GM23338 (cell line): ENCODE measurements around the gene TADA2A. TPM values are rescaled to one million over a fixed set of nuclear protein-coding genes. Genes with fewer than 3 reads are reported as not detected.

Experiments
- ATAC-seq: fragments of 200-7000 bp; cut with Tn5 transposase; 3 replicates; pipeline ENCODE4 v1.9.1; 2020
- DNase-seq: peaks from one replicate; pipeline ENCODE4 v3.0.0-alpha.2; 2015; ENCODE audit warnings: low spot score
- H2AFZ ChIP-seq: fragments of 200-600 bp; sonication (generic); 2 replicates; pipeline ENCODE4 v1.8.0; 2016; ENCODE audit warnings: antibody characterized with exemption, mild to moderate bottlenecking, moderate library complexity
- H3F3A ChIP-seq: fragments of 200-600 bp; sonication (generic); replicated peaks from 2 replicates; pipeline ENCODE4 v1.8.0; 2017; ENCODE audit warnings: antibody characterized with exemption, mixed run types, low read depth
- H3K27ac ChIP-seq: fragments of 200-600 bp; sonication (generic); 2 replicates; pipeline ENCODE4 v1.6.1; 2016; ENCODE audit warnings: low read depth
- H3K27me3 ChIP-seq: fragments of 200-600 bp; sonication (generic); 2 replicates; pipeline ENCODE4 v1.8.0; 2016; ENCODE audit warnings: mild to moderate bottlenecking, mixed run types, moderate library complexity; ENCODE audit not compliant: insufficient read depth
- H3K36me3 ChIP-seq: fragments of 200-600 bp; sonication (generic); 2 replicates; pipeline ENCODE4 v1.8.0; 2016; ENCODE audit warnings: mild to moderate bottlenecking; ENCODE audit not compliant: insufficient read depth
- H3K4me1 ChIP-seq: fragments of 200-600 bp; sonication (generic); 2 replicates; pipeline ENCODE4 v1.8.0; 2016; ENCODE audit warnings: mild to moderate bottlenecking, moderate library complexity; ENCODE audit not compliant: insufficient read depth
- H3K4me2 ChIP-seq: fragments of 200-600 bp; sonication (generic); 2 replicates; pipeline ENCODE4 v1.7.1; 2017; ENCODE audit warnings: mixed run types
- H3K4me3 ChIP-seq: fragments of 200-600 bp; sonication (generic); 2 replicates; pipeline ENCODE4 v1.6.1; 2016; ENCODE audit warnings: mixed run types
- H3K79me2 ChIP-seq: fragments of 200-600 bp; sonication (generic); replicated peaks from 2 replicates; pipeline ENCODE4 v1.8.0; 2017; ENCODE audit warnings: mild to moderate bottlenecking; ENCODE audit not compliant: insufficient read depth
- H3K9me2 ChIP-seq: fragments of 200-600 bp; sonication (generic); 2 replicates; pipeline ENCODE4 v1.8.0; 2017; ENCODE audit not compliant: insufficient read depth
- H4K20me1 ChIP-seq: fragments of 200-600 bp; sonication (generic); replicated peaks from 2 replicates; pipeline ENCODE4 v1.8.0; 2017; ENCODE audit warnings: mild to moderate bottlenecking; ENCODE audit not compliant: insufficient read depth
- H3K27ac Mint-ChIP-seq: 2 replicates; pipeline ENCODE4 v1.8.0; 2020; ENCODE audit warnings: inconsistent platforms, mild to moderate bottlenecking, moderate library complexity, mixed read lengths
- H3K27me3 Mint-ChIP-seq: 3 replicates; pipeline ENCODE4 v1.8.0; 2022; ENCODE audit warnings: low read depth, mild to moderate bottlenecking, moderate library complexity, mixed read lengths, inconsistent platforms; ENCODE audit not compliant: insufficient read depth, poor library complexity
- H3K36me3 Mint-ChIP-seq: 3 replicates; pipeline ENCODE4 v1.8.0; 2021; ENCODE audit warnings: low read depth, mild to moderate bottlenecking, inconsistent platforms, moderate library complexity, mixed read lengths
- H3K4me1 Mint-ChIP-seq: 3 replicates; pipeline ENCODE4 v1.8.0; 2020; ENCODE audit warnings: mild to moderate bottlenecking, inconsistent platforms, mixed read lengths
- H3K4me3 Mint-ChIP-seq: 3 replicates; pipeline ENCODE4 v1.8.0; 2021; ENCODE audit warnings: moderate library complexity, mild to moderate bottlenecking, inconsistent platforms, mixed read lengths
- H3K9me3 Mint-ChIP-seq: 3 replicates; pipeline ENCODE4 v1.8.0; 2020; ENCODE audit warnings: moderate library complexity, mild to moderate bottlenecking, inconsistent platforms, mixed read lengths
- CREB1 ChIP-seq: fragments of 250-450 bp; sonication (Bioruptor Pico); IDR thresholded peaks from 2 replicates; pipeline ENCODE4 v1.5.0; 2020; ENCODE audit warnings: low read depth, mild to moderate bottlenecking, moderate library complexity
- CTCF ChIP-seq, 2 experiments: fragments of 200-600 bp in 1 of 2; sonication (generic) in 1 of 2; conservative IDR thresholded peaks; 2 replicates each; pipeline versions ENCODE4 v1.5.1 to v1.6.1; 2016 to 2017; ENCODE audit warnings: antibody characterized with exemption in 2 of 2, low read depth in 2 of 2, mild to moderate bottlenecking in 2 of 2, moderate library complexity in 1 of 2
- ETS1 ChIP-seq: IDR thresholded peaks from 2 replicates; pipeline ENCODE4 v1.6.1; 2016; ENCODE audit warnings: antibody characterized with exemption
- EZH2 ChIP-seq: fragments of 200-600 bp; sonication (generic); IDR thresholded peaks from one replicate; pipeline ENCODE4 v1.8.0; 2017; ENCODE audit warnings: antibody characterized with exemption, mild to moderate bottlenecking, low read depth; ENCODE audit not compliant: unreplicated experiment
- EZH2phosphoT487 ChIP-seq: fragments of 200-600 bp; sonication (generic); IDR thresholded peaks from one replicate; pipeline ENCODE4 v1.8.1; 2018; ENCODE audit warnings: antibody characterized with exemption; ENCODE audit not compliant: unreplicated experiment
- JUNB ChIP-seq: IDR thresholded peaks from one replicate; pipeline ENCODE4 v1.6.1; 2016; ENCODE audit warnings: antibody characterized with exemption; ENCODE audit not compliant: unreplicated experiment
- NANOG ChIP-seq: IDR thresholded peaks from 2 replicates; pipeline ENCODE4 v1.6.1; 2016; ENCODE audit warnings: antibody characterized with exemption, borderline replicate concordance
- POLR2AphosphoS5 ChIP-seq: IDR thresholded peaks from 2 replicates; pipeline ENCODE4 v1.6.1; 2016; ENCODE audit warnings: antibody characterized with exemption, low read depth
- REST ChIP-seq: IDR thresholded peaks from one replicate; pipeline ENCODE4 v1.6.1; 2018; ENCODE audit warnings: antibody characterized with exemption; ENCODE audit not compliant: unreplicated experiment
- STAT1 ChIP-seq: IDR thresholded peaks from one replicate; pipeline ENCODE4 v1.6.1; 2016; ENCODE audit warnings: antibody characterized with exemption; ENCODE audit not compliant: unreplicated experiment
- ZNF114 ChIP-seq: fragments of 250-450 bp; sonication (Bioruptor Pico); IDR thresholded peaks from 2 replicates; pipeline ENCODE4 v1.5.0; 2020; ENCODE audit warnings: mild to moderate bottlenecking, moderate library complexity
- ZNF331 ChIP-seq: fragments of 250-450 bp; sonication (Bioruptor Pico); IDR thresholded peaks from 2 replicates; pipeline ENCODE4 v1.5.0; 2020; ENCODE audit warnings: low read depth, mild to moderate bottlenecking, moderate library complexity
- polyA plus RNA-seq: library from polyadenylated mRNA; unstranded; fragments of >200 nt; fragmentation: Nextera tagmentation; extraction: Ambion mirVana; gene quantifications from 2 replicates; pipeline ENCODE4 v1.2.1, GENCODE V29; 2016
- total RNA-seq: library from RNA; depleted of rRNA; stranded (reverse); fragments of >200 nt; shearing (Covaris generic); gene quantifications from 2 replicates; pipeline ENCODE4 v1.2.3, GENCODE V29; 2014
- TF ChIP-seq, protein P1 (sequence below): fragments of 250-450 bp; sonication (Bioruptor Pico); IDR thresholded peaks from 2 replicates; pipeline ENCODE4 v1.5.0; 2020; ENCODE audit warnings: mild to moderate bottlenecking, moderate library complexity

TADA2A gene
- total and polyA plus RNA-seq, 2 experiments from 2014 or later: 14.5 to 17.1 TPM

- DNase-seq (no peak), ATAC-seq (no peak)
- Histone ChIP-seq H3K4me2 (no peak overlapping the region), H3K9me2 (no peaks in the 10 kb centered on the region), H3K27me3 (no peaks in the 10 kb centered on the region), H3K36me3 (no peaks in the 10 kb centered on the region), H3K79me2 (peaks cover 9% of the 10 kb centered on the region), H2AFZ (no peak overlapping the region), H3K27ac (no peak overlapping the region), H3F3A (no peaks in the 10 kb centered on the region), H3K4me1 (no peaks in the 10 kb centered on the region), H4K20me1 (no peaks in the 10 kb centered on the region; the same call in 1 of the 2 replicates), H3K4me3 (no peak overlapping the region)
- no peak overlapping the region for H3K27ac Mint-ChIP-seq
- H3K27me3 Mint-ChIP-seq: no peaks in the 10 kb centered on the region
- H3K9me3 Mint-ChIP-seq: no peaks in the 10 kb centered on the region
- TF ChIP-seq ZNF331 (CRISPR knock-in tag): no peak
- TF ChIP-seq, protein P1, sequence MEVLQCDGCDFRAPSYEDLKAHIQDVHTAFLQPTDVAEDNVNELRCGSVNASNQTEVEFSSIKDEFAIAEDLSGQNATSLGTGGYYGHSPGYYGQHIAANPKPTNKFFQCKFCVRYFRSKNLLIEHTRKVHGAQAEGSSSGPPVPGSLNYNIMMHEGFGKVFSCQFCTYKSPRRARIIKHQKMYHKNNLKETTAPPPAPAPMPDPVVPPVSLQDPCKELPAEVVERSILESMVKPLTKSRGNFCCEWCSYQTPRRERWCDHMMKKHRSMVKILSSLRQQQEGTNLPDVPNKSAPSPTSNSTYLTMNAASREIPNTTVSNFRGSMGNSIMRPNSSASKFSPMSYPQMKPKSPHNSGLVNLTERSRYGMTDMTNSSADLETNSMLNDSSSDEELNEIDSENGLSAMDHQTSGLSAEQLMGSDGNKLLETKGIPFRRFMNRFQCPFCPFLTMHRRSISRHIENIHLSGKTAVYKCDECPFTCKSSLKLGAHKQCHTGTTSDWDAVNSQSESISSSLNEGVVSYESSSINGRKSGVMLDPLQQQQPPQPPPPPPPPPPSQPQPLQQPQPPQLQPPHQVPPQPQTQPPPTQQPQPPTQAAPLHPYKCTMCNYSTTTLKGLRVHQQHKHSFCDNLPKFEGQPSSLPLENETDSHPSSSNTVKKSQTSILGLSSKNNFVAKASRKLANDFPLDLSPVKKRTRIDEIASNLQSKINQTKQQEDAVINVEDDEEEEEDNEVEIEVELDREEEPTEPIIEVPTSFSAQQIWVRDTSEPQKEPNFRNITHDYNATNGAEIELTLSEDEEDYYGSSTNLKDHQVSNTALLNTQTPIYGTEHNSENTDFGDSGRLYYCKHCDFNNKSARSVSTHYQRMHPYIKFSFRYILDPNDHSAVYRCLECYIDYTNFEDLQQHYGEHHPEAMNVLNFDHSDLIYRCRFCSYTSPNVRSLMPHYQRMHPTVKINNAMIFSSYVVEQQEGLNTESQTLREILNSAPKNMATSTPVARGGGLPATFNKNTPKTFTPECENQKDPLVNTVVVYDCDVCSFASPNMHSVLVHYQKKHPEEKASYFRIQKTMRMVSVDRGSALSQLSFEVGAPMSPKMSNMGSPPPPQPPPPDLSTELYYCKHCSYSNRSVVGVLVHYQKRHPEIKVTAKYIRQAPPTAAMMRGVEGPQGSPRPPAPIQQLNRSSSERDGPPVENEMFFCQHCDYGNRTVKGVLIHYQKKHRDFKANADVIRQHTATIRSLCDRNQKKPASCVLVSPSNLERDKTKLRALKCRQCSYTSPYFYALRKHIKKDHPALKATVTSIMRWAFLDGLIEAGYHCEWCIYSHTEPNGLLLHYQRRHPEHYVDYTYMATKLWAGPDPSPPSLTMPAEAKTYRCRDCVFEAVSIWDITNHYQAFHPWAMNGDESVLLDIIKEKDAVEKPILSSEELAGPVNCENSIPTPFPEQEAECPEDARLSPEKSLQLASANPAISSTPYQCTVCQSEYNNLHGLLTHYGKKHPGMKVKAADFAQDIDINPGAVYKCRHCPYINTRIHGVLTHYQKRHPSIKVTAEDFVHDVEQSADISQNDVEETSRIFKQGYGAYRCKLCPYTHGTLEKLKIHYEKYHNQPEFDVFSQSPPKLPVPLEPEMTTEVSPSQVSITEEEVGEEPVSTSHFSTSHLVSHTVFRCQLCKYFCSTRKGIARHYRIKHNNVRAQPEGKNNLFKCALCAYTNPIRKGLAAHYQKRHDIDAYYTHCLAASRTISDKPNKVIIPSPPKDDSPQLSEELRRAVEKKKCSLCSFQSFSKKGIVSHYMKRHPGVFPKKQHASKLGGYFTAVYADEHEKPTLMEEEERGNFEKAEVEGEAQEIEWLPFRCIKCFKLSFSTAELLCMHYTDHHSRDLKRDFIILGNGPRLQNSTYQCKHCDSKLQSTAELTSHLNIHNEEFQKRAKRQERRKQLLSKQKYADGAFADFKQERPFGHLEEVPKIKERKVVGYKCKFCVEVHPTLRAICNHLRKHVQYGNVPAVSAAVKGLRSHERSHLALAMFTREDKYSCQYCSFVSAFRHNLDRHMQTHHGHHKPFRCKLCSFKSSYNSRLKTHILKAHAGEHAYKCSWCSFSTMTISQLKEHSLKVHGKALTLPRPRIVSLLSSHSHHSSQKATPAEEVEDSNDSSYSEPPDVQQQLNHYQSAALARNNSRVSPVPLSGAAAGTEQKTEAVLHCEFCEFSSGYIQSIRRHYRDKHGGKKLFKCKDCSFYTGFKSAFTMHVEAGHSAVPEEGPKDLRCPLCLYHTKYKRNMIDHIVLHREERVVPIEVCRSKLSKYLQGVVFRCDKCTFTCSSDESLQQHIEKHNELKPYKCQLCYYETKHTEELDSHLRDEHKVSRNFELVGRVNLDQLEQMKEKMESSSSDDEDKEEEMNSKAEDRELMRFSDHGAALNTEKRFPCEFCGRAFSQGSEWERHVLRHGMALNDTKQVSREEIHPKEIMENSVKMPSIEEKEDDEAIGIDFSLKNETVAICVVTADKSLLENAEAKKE: no peak
- TF ChIP-seq ZNF114 (CRISPR knock-in tag): no peak
- TF ChIP-seq CREB1 (CRISPR knock-in tag): no peak
- TF ChIP-seq REST: no peak
- no peak for TF ChIP-seq POLR2AphosphoS5
- no peak for TF ChIP-seq JUNB
- no peak for TF ChIP-seq EZH2phosphoT487
- no peak for TF ChIP-seq NANOG
- no peak for TF ChIP-seq STAT1
- TF ChIP-seq CTCF (conservative IDR thresholded peaks at IDR 0.05; ENCODE audit: low read depth in 2 of 2): no peak
- no peak for TF ChIP-seq ETS1
- no peak for TF ChIP-seq EZH2
- H3K4me1 Mint-ChIP-seq: no peaks in the 10 kb centered on the region
- no peak overlapping the region for H3K4me3 Mint-ChIP-seq
- 0 out of 3 replicates have a peak, but pooled peaks cover 3% of the 10 kb centered on the region for H3K36me3 Mint-ChIP-seq
Measured at GRCh38 chr17:37399265-37399803, 7.4 kb upstream of the TADA2A start.
